HCT116 (cell line): ENCODE results near the gene PRKCD.

Experiments
- CTCF ChIP-seq, 3 experiments: fragments of 200-600 bp in 1 of 3; sonication (generic) in 1 of 3; IDR thresholded peaks in 2 of 3; conservative IDR thresholded peaks in 1 of 3; 2 replicates each; pipeline ENCODE4 v1.5.1; 2012 to 2017; ENCODE audit warnings: low read depth in 2 of 3, low read length in 2 of 3, antibody characterized with exemption in 1 of 3, borderline replicate concordance in 1 of 3, control low read depth in 1 of 3, mild to moderate bottlenecking in 1 of 3, mixed read lengths in 1 of 3, mixed run types in 1 of 3, moderate library complexity in 1 of 3; ENCODE audit not compliant: insufficient read depth in 1 of 3
- EZH2 ChIP-seq: fragments of 200-600 bp; sonication (generic); IDR thresholded peaks from 2 replicates; pipeline ENCODE4 v1.6.1; 2017; ENCODE audit warnings: antibody characterized with exemption, mixed run types

- peak; percentile 84 to 96 (median 94) for TF ChIP-seq CTCF (IDR thresholded peaks at IDR 0.05 in 2 of 3, conservative IDR thresholded peaks at IDR 0.05 in 1 of 3; ENCODE audit: borderline replicate concordance in 1 of 3, insufficient read depth in 1 of 3, low read depth in 2 of 3, low read length in 2 of 3)
- no peak for TF ChIP-seq EZH2
Observed at GRCh38 chr3:53134631-53135232, 26.3 kb upstream of the PRKCD start.
